Inflammatory macrophage treated with lipopolysaccharide for 4 hours (primary cell): Measurements from ENCODE around the gene MIEF1.

Experiments used
- DNase-seq: peaks from one replicate; pipeline ENCODE4 v3.0.0-alpha.2; 2020

MIEF1 gene

GRCh38 chr22:39471381-39472141 is 30.5 kb upstream of the MIEF1 start:
- peak; percentile 78 for DNase-seq

GRCh38 chr22:39472570-39473556 is 29.2 kb upstream of the MIEF1 start:
- peak; percentile 55 for DNase-seq

DNA sequence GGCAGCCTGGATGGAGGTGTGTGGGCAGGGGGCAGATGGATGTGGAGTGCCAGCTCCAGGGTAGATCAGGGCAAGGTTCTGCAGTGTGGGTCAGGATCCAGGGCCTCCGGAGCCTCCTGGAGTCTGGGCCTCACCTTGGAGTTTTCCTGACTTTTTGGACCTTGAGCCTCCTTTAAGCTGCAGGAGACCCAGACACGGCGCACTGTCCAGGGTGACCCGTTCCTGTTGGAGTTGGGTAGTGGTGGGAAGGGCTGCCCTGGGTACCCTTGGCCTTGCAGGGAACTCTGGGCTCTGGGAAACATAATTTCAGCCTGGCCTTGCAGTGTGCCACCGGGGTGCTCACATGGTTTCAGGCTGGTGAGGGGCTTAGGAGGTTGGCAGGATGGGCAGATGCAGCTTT is 28.2 kb upstream of the MIEF1 start:
- no peak for DNase-seq

DNA sequence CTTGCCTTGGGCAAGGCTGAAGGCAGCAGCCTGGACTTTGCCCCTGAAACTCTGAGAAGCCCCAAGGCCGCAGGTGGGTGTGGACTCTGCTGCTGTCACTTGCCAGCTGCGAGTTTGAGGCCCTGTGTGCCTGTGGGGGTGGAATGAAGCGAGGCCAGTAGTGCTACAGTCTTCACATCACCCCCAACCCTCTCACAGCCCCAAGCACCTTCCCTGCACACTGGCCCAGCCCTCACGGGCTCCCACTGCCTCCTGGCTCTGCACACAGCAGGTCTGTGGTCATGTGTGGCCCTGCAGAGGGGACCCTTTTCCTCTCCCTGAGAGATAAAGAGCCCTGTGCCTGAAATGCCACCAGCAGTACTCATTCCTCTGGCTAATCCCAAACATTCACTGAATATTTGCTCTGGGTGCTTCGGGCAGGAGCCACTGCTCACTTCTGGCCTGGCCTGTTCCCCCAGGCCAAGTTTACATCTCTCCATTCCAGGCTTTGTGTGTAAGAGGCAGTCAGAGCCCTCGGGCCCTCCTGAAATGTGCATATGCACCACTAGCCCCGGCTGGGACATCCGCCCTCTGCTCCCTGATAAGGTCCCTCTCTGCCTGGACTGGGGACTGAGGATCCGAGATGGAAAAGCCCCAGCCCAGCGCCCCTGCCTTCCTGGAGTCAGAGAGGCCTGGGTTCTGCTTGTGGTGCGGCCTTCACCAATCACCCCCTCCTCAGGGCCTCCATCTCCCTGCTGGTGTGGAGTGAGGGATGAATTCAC is 27.6 kb upstream of the MIEF1 start:
- DNase-seq, result no peak

DNA sequence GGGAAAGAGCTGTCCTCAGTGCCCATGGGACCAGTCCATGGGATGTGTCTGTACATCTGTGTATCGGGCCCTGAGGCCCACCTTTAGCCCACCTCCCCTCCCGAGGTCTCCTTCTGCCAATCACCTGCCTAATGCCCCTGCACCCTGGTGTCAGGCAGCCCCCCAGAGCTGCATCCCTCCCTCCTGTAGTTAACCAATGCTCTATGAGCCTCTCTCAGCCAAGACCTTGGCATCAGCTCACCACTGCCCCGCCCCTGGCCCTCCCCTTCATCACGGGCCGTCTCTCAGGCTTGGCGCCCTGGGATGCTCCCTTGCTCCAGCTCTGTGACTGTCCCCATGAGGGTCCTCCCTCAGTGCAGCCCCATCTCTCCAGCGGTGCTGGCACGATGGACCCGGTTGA is 26.8 kb upstream of the MIEF1 start:
- no peak for DNase-seq

- no peak for DNase-seq
These were observed 26.2 kb upstream of the MIEF1 start for GRCh38 chr22:39475902-39476301.

DNA sequence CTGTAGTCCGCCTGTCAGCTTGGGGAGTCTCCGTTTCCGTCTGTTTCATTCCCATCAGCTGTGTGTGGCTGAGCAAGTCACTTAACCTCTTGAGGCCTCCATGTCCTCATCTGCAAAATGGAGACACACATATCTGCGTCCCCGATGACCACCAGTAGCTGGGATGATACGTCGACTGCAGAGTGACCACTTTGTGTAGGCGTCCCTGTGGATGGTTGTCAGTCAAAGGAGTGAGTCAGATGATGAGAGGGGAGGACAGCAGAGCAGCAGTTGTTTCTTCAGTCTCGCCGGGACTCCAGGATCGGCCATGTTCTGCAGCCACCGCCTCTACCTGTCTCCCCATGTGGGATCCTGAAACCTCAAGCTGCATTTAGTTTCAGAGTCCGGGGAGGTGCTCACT is 25.4 kb upstream of the MIEF1 start:
- DNase-seq, result no peak

DNA sequence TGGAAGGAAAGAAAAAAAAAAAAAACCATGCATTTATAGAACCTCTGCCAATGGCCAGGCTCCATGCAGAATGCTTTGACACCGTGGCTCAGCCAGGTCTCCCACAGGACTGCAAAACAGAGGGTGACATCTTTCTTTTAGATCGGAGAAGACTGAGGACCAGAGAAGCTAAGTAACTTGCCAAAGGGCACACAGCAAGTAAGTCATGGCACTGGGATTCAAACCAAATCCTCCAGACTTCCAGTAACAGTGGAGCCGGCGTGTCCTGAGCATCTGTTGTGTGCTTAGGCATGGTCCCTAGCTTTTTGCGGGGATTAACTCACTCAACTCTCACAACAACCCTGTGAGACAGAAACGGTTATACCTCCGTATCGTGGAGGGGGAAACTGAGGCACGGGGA is 24.5 kb upstream of the MIEF1 start:
- no peak for DNase-seq

- no peak for DNase-seq
These were observed 23.6 kb upstream of the MIEF1 start for GRCh38 chr22:39478441-39478850.

- DNase-seq, result no peak
These were observed 22.8 kb upstream of the MIEF1 start for GRCh38 chr22:39479254-39479653.

DNA sequence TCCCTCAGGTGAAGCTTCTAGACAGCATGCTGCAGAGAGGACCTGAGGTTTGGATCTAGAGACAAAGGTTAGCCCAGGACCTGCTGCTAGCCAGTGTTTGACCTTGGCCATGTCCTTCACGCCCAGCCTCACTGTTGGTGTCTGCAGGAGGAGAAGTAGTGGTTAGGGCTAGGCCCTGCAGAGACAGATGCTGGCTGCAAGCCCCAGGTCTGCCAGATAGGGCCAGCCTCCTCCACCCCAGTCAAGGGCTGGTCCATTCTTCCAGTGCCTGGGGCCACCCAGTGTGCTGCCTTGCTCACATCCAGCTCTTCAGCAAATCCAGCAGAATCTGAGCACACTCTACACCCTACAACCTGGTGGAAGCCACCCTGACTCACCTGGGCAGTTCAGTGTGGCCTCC is 21.5 kb upstream of the MIEF1 start:
- no peak for DNase-seq

GRCh38 chr22:39481054-39481453 is 21.0 kb upstream of the MIEF1 start:
- DNase-seq, result no peak

GRCh38 chr22:39481595-39481994 is 20.5 kb upstream of the MIEF1 start:
- no peak for DNase-seq

GRCh38 chr22:39482768-39483167 is 19.3 kb upstream of the MIEF1 start:
- no peak for DNase-seq

- no peak for DNase-seq
These were observed 14.9 kb upstream of the MIEF1 start for GRCh38 chr22:39486951-39487825.

- no peak for DNase-seq
These were observed 14.1 kb upstream of the MIEF1 start for GRCh38 chr22:39487826-39488520.

GRCh38 chr22:39488563-39489083 is 13.5 kb upstream of the MIEF1 start:
- DNase-seq, result no peak

GRCh38 chr22:39489094-39490068 is 12.7 kb upstream of the MIEF1 start:
- DNase-seq, result peak; percentile 25

DNA sequence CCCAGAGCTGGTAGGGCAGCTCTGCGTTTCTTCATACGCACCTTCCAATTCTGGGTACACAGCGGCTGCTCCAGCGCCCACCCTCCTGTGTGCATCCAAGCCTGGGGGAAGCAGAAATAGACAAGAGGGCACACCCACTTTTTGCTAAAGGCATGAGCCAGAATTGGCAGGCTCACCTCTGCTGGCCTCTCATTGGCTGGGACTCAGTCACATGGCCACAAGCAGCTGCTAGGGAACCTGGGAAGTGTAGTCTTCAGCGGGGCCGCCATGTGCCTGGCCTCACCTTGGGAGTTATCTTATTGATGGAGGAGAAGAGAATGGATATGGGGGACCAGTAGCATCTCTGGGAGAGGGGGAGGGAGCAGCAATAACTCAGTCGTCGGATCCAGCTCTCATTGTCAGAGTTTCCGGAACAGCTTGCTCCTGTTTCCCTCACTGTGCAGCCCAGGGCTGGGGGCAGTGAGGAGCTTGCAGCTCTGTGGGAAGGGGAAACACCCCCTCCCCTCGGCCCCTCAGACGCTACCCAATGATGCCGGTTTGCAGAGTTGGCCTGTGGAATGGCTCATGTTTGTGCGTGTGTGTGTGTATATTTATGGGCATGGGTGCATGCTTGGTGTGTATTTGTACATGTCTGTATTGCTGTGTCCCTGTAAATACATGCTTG is 11.8 kb upstream of the MIEF1 start:
- peak; percentile 82 for DNase-seq
